ENCODE results near the gene RPP40. TPM values are rescaled to one million over a fixed set of nuclear protein-coding genes. Genes with fewer than 3 reads are reported as not detected.
"Not testable (repeated sequence)": the region's sequence is repeated elsewhere in the genome, so short reads cannot be mapped to it uniquely, and the experiment has no call there.

The RPP40 gene
- polyA plus RNA-seq, 12 donors: 12.0 to 20.7 (median 14.7) TPM; not detected in 1

DNA sequence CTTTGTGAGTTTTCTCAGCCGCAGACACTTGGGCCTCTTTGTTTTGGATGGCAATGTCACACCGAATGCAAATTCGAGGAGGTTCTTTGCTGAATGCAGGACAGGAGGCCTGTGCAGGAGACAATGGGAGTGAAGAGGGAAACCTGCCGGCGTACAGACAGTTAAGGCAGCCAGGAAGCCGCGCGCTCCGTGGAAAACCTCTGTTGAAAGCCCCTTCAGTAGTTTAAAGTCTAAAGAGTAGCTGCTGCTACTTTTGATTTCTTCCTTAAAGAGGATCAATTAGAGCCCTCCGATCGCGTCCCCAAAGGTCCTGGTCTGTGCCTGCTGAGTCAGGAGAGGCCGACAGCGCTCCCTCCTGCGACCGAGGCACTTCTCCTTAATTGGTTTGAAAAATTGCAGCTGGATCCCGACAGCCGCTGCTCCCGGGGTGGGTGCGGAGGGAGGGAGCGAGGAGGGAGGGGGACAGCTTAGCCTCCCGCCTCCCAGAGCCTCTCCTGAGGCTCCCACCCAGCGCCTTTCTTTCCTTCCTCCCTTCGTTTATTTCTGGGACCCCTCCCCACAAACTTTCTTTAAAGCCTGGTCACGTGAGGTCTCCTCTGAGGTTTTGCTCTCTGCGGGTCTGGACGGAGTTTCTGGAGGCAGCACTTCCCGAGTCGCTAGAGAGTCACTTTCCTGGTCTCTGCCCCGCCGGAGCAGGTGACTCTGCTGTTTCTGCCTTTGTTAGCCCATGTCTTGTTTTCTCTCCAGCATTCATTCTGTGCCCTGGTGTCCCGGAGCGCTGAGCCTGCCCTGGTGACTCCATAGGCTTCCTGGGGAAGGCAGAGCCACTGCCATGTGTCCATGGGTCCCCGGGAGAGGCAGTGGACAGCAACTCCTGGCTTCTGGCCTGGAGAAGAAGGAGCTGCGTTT is 22.3 kb upstream of the RPP40 start:
- peak; percentile 66 for DNase-seq

GRCh38 chr6:5023923-5024322 is 20.1 kb upstream of the RPP40 start:
- no peak for DNase-seq

- DNase-seq: no peak
Observed at GRCh38 chr6:5020142-5020541, 16.3 kb upstream of the RPP40 start.

DNA sequence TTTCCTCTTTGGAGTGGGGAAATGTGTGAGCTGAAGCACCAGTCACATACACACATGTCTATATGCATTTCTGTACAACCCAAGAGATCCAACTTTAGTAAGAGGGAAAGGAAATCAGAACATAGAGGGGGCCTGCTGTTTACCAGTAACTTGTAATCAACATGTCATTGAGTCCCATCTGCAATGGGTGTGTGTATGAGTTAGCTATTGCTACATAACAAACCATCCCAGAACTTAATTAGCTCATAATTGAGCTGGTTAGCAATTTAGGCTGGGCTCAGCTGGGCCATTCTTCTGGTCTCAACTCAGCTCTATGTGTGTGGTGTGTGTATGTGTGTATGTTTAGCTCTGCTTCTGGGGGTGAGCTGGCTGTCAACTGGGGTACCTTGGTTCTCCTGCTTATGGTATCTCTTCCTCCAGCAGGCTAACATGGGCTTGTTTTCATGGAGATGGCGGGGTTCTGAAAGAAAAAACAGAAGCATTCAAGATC is 10.3 kb upstream of the RPP40 start:
- no peak for DNase-seq

- no peak for DNase-seq
Observed at GRCh38 chr6:5012519-5012918, 8.7 kb upstream of the RPP40 start.

- DNase-seq: no peak
Observed at GRCh38 chr6:5011346-5011745, 7.5 kb upstream of the RPP40 start.

DNA sequence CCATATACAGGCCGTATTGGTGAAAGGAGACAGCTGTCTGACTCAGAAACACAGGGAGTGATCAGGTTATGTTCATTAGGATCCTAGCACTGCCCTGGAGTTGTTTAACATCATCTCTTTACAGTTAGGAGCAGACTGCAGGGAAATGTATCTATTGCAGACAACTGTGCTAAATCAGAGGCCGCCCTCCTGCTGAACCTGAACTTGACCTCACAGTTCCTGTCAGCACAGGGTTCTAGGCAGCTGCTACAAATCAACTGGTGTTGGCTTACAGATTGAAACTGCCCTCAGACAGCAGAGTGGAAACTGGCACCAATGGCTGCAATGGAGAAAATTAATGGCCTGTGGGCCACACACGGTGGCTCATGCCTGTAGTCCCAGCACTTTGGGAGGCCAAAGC is 3.7 kb upstream of the RPP40 start:
- no peak for DNase-seq

DNA sequence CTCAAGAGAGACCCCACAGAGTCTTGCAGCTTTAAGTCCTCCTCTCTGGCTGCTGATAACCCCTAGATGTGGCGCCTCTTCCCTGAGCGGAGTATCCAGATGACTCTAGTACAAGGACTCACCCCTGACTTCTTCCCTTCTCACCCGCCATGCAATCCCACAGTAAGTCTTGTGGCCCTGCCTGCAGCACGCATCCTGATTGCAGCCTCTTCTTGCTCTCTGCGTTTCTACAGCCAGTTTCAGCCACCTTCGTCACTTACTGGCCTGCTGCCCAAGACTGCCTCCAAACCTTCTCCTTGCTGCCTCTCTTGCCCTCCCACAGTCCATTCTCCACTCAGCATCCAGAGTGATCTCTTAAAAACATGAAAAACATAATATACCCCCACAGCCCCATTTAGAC is 2.4 kb upstream of the RPP40 start:
- no peak for DNase-seq

- DNase-seq: not testable (repeated sequence)
Observed at GRCh38 chr6:5005038-5005433, 1.2 kb upstream of the RPP40 start.

DNA sequence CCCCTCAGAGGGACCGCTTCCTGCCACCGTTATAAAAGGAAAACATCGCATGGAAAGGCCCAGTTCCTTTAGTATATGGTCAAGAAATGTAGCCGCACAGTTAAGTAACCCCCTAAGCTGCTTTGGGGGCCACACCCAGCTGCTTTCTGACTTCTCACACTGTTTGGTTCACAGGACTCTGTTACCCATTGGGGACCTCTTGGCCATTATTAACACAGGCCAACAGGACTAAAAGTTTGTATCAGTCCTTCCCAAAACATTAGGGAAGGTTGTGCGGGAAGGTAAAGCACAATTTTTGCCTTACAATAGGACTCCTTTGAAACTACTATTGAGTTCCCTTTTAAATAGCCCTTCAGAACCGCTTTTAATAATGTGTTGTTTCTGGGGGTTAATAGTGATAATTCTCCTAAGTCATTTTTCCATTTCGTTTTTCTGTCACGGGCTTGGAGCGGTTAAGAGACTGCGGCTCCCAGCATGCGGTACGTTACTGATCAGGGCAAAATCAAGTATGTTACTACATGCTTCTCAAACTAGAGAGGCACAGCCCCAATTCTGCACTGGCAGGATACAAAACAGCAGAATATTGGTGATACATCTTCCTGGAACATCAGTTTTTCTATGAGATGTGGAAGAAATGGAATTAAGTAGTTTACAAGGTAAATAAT is 668 bp upstream of the RPP40 start:
- peak; percentile 13 for DNase-seq

- DNase-seq: no peak
Observed at GRCh38 chr6:4999586-4999985, 4.3 kb downstream of the RPP40 start.

GRCh38 chr6:4997862-4998261 is 6.0 kb downstream of the RPP40 start:
- DNase-seq: no peak

GRCh38 chr6:4994741-4995140 is 9.1 kb downstream of the RPP40 start:
- no peak for DNase-seq

GRCh38 chr6:4987432-4987831 is 16.4 kb downstream of the RPP40 start:
- no peak for DNase-seq

DNA sequence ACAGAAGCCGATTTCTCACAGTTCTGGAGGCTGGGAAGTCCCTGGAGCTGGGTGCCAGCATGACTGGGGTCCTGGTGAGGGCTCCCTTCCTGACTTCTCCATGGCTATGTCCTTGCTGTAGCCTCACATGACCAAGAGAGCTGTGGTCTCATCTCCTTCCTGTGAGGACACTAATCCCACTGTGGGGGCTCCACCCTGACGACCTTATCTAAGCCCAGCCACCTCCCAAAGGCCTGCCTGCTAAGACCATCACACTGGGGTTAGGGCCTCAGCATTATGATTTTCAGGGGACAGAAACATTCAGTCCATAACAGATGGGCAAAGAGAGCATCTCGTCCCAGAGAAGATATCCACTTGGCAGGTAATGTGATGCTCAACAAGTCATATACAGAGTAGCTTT is 16.8 kb downstream of the RPP40 start:
- DNase-seq: no peak

DNA sequence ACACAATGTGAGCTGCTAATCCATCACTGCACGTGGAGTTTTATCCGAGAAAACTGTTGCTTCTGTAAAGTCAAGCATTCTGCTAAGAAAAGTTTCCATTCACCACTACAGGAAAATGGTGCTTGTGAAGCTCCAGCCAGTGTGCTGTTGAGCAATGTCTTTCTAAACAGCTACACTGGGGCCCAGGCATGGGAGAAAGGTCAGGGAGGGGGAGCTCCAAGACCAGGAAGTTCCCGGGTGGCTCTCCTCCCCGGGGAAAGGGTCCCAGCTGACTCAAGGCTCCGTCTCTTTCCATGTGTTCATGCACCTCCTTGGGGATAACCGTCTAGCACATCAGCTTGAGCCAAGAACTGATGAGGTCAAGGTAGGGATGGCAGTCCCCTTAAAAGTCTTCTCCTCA is 20.5 kb downstream of the RPP40 start:
- DNase-seq: no peak

GRCh38 chr6:4981761-4982160 is 22.1 kb downstream of the RPP40 start:
- no peak for DNase-seq

- DNase-seq: no peak
Observed at GRCh38 chr6:4979426-4979825, 24.4 kb downstream of the RPP40 start.

DNA sequence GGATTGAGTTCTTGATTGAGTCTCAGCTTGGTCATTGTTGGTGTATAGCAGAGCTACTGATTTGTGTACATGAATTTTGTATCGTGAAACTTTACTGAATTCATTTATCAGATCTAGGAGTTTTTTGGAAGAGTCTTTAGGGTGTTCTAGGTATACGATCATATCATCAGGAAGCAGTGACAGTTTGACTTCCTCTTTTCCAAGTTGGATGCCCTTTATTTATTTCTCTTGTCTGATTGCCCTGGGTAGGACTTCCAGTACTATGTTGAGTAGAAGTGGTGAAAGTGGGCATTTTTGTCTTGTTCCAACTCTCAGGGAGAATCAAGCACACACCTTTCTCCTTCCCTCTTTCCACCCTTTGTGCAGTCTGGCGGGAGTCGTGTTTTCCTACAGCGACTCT is 26.4 kb downstream of the RPP40 start:
- DNase-seq: no peak

DNA sequence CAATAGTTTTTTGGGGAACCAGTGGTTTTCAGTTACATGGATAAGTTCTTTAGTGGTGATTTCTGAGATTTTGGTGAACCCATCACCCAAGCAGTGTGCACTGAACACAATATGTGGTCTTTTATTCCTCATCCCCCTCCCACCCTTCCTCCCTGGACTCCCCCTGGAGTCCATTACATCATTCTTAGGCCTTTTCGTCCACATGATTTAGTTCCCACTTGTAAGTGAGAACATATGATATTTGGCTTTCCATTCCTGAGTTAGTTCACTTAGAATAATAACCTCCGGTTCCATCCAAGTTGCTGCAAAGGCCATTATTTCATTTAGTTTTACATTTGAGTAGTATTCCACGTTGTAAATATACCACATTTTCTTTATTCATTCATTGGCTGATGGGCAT is 28.3 kb downstream of the RPP40 start:
- peak; percentile 71 for DNase-seq

GRCh38 chr6:4974962-4975361 is 28.9 kb downstream of the RPP40 start:
- no peak for DNase-seq

DNA sequence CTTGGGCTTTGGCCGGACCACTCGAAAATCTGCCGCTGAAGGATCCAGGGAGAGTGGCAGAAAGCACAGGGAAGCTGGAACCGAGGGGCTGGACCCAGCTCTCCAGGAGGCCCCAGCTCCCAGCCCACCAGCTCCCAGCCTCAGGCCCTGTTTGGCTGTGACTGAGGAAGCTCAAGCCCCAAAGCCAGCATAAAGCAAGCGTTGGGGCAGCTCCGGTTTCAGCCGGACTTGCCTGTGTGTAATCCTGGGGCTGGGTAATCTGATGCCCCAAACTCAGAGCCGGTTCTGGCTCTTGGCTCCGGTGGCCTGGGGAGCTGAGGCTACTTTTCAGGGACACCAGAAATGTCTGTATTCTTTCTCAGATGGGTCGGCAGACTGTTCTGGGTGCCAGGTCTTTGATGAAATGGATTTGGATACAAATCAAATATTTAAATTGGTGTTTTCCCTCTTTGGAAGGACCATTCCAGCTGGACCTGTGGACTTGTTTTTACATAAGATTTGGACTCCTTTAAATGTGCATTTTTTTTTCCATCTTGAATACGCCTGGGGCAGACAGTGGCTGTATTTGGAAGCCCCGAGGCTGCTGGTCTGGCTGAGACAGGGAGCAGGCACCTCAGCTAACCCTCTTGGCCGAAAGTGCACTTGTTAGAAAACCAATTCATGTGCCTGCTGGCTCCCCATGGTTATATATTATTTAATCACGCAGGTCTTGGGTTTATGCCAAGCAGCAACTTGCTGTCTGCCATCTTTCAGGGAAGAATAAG is 29.7 kb downstream of the RPP40 start:
- DNase-seq: peak; percentile 88

Measured in muscle of arm (tissue), 12 donors.